ENCODE data around the gene DGKZ. TPM values are rescaled to one million over a fixed set of nuclear protein-coding genes. Genes with fewer than 3 reads are reported as not detected.

The DGKZ gene
- total and polyA plus RNA-seq, 2 of the 13 experiments (the other 11 are each of a cell fraction or from before 2014, with no cell fraction given), result 15.8 to 20.7 TPM

GRCh38 chr11:46346886-46347636 lies at the start of gene DGKZ (continued):
- 0 out of 2 replicates have a peak, but pooled peaks have one; percentile 13 for TF ChIP-seq SALL1 (CRISPR knock-in tag; IDR thresholded peaks at IDR 0.05)
- TF ChIP-seq TFDP1 (CRISPR knock-in tag; IDR thresholded peaks at IDR 0.05; ENCODE audit: borderline replicate concordance), result peak; percentile 33; the same call in 1 of the 2 replicates
- no peak for TF ChIP-seq KDM5B (CRISPR knock-in tag; IDR thresholded peaks at IDR 0.05; ENCODE audit: borderline replicate concordance)
- TF ChIP-seq KLF12 (CRISPR knock-in tag; IDR thresholded peaks at IDR 0.05; ENCODE audit: borderline replicate concordance), result no peak
- TF ChIP-seq RAD21 (CRISPR knock-in tag; IDR thresholded peaks at IDR 0.05), result peak; percentile 77
- peak; percentile 49; the same call in 1 of the 2 replicates for TF ChIP-seq SIN3A (IDR thresholded peaks at IDR 0.05; ENCODE audit: borderline replicate concordance, low read depth, low read length)
- peak; percentile 46; the same call in 1 of the 2 replicates for TF ChIP-seq DRAP1 (CRISPR knock-in tag; IDR thresholded peaks at IDR 0.05)
- no peak for TF ChIP-seq AFF4 (CRISPR knock-in tag; IDR thresholded peaks at IDR 0.05)
- 0 out of 2 replicates have a peak, but pooled peaks have one; percentile 16 for TF ChIP-seq RARA (CRISPR knock-in tag; IDR thresholded peaks at IDR 0.05)
- TF ChIP-seq ZNF574 (CRISPR knock-in tag; IDR thresholded peaks at IDR 0.05), result peak; percentile 80
- TF ChIP-seq ERF (CRISPR knock-in tag; IDR thresholded peaks at IDR 0.05), result peak; percentile 16; the same call in 1 of the 2 replicates
- no peak for TF ChIP-seq AHR (CRISPR knock-in tag; IDR thresholded peaks at IDR 0.05)
- no peak for TF ChIP-seq ZNF263 (CRISPR knock-in tag; IDR thresholded peaks at IDR 0.05)
- TF ChIP-seq ZBED4 (CRISPR knock-in tag; IDR thresholded peaks at IDR 0.05; ENCODE audit: borderline replicate concordance), result peak; percentile 94; the same call in 1 of the 2 replicates
- 0 out of 2 replicates have a peak, but pooled peaks have one; percentile 31 for TF ChIP-seq RXRA (CRISPR knock-in tag; IDR thresholded peaks at IDR 0.05)
- no peak for TF ChIP-seq ZNF296 (CRISPR knock-in tag; conservative IDR thresholded peaks at IDR 0.05)

All from HepG2 (cell line).